Kidney (tissue), 14 donors: ENCODE measurements around the gene PRKCI. TPM values are rescaled to one million over a fixed set of nuclear protein-coding genes. Genes with fewer than 3 reads are reported as not detected.

ENCODE experiments used
- DNase-seq, 5 donors: peaks; one replicate each; pipeline ENCODE4 v3.0.0-alpha.2; 2013 to 2020
- FAIRE-seq: peaks from 2 replicates; lab custom pipeline; 2012; peaks lifted over from hg19 to GRCh38; lab: Jason Lieb, UNC
- H3K27ac ChIP-seq, 2 donors: one replicate each; pipeline ENCODE4 v1.7.0; 2013; ENCODE audit warnings: low read depth in 2 of 2, low read length in 2 of 2, inconsistent platforms in 1 of 2
- H3K27me3 ChIP-seq: one replicate; pipeline ENCODE4 v1.7.1; 2013; ENCODE audit warnings: low read length, inconsistent platforms; ENCODE audit not compliant: control insufficient read depth, insufficient read depth
- H3K36me3 ChIP-seq, 3 donors: one replicate each; pipeline versions ENCODE4 v1.7.0 to v1.7.1; 2013; ENCODE audit warnings: low read length in 3 of 3, control low read depth in 1 of 3, inconsistent platforms in 1 of 3; ENCODE audit not compliant: insufficient read depth in 3 of 3, control insufficient read depth in 2 of 3
- H3K4me1 ChIP-seq, 3 donors: one replicate each; pipeline versions ENCODE4 v1.7.0 to v1.7.1; 2013; ENCODE audit warnings: low read length in 3 of 3, inconsistent platforms in 1 of 3, low read depth in 1 of 3; ENCODE audit not compliant: control insufficient read depth in 2 of 3, insufficient read depth in 2 of 3
- H3K4me3 ChIP-seq, 3 donors: one replicate each; pipeline versions ENCODE4 v1.7.0 to v1.8.1; 2013; ENCODE audit warnings: low read length in 3 of 3, control low read depth in 1 of 3, inconsistent platforms in 1 of 3
- H3K9ac ChIP-seq, 3 donors: one replicate each; pipeline versions ENCODE4 v1.7.0 to v1.7.1; 2013; ENCODE audit warnings: low read length in 3 of 3, control low read depth in 1 of 3, inconsistent platforms in 1 of 3
- H3K9me3 ChIP-seq, 3 donors: one replicate each; pipeline versions ENCODE4 v1.7.0 to v1.7.1; 2013; ENCODE audit warnings: low read length in 3 of 3, control low read depth in 1 of 3, inconsistent platforms in 1 of 3; ENCODE audit not compliant: control insufficient read depth in 2 of 3, insufficient read depth in 1 of 3
- intact Hi-C: fragments of 100-400 bp; cut with DNase I; formaldehyde crosslinking; loops from one replicate; pipeline ENCODE4 v1.11.1; 2022
- polyA plus RNA-seq: library from polyadenylated mRNA; stranded (reverse); fragments of 350-450 nt; fragmentation: Illumina TruSeq; extraction: RNeasy Lipid Tissue Mini Kit (QIAGEN cat#74804); gene quantifications from one replicate; pipeline ENCODE4 v1.2.3, GENCODE V29; 2014; ENCODE audit warnings: low read depth, low replicate concordance; ENCODE audit not compliant: insufficient read depth
- total RNA-seq: library from RNA; stranded (reverse); fragmentation: NEBNext Ultra II Directional; extraction: Animal tissue kit (Norgen Biotek cat#: 25700); gene quantifications from one replicate; pipeline ENCODE4 v1.2.1, GENCODE V29; 2021
- TF ChIP-seq, protein P1 (sequence below): IDR thresholded peaks from 3 replicates; pipeline ENCODE4 v1.5.1; 2012; ENCODE audit warnings: mild to moderate bottlenecking, moderate library complexity, borderline replicate concordance; ENCODE audit not compliant: insufficient read depth; ENCODE audit errors: extremely low read depth
- donor health status: control.
- donor health status: control.
- donor health status: control.
- donor health status: control.
- donor health status: control.
- donor health status: DM: yes; HTN: yes; CAD: no.
- donor health status: Normal renal cell carcinoma (clear cell type).

PRKCI gene
- total and polyA plus RNA-seq, 2 donors from 2014 or later: 12.6 to 41.5 TPM

DNA sequence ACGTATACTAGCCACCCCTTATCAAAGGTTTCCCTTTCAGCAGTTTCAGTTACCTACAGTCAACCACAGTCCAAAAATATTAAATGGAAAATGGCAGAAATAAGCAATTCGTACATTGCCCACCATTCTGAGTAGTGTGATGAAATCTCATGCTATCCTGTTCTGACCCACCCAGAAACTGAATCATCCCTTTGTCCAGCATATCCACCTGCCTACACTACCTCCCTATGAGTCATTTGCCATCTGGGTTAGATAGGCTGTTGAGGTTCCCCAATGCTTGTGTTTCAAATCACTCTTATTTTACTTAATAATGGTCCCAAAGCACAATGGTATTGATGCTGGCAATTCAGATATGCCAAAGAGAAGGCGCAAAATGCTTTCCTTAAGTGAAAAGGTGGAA is 25.4 kb upstream of the PRKCI start:
- Histone ChIP-seq H3K4me1 (no peaks in the 10 kb centered on the region), H3K9ac (no peak overlapping the region), H3K27me3 (no peaks in the 10 kb centered on the region), H3K4me3 (no peak overlapping the region), H3K27ac (no peak overlapping the region), H3K36me3 (no peaks in the 10 kb centered on the region), H3K9me3 (no peaks in the 10 kb centered on the region)
- DNase-seq (no peak), FAIRE-seq (no peak)
- TF ChIP-seq, protein P1, sequence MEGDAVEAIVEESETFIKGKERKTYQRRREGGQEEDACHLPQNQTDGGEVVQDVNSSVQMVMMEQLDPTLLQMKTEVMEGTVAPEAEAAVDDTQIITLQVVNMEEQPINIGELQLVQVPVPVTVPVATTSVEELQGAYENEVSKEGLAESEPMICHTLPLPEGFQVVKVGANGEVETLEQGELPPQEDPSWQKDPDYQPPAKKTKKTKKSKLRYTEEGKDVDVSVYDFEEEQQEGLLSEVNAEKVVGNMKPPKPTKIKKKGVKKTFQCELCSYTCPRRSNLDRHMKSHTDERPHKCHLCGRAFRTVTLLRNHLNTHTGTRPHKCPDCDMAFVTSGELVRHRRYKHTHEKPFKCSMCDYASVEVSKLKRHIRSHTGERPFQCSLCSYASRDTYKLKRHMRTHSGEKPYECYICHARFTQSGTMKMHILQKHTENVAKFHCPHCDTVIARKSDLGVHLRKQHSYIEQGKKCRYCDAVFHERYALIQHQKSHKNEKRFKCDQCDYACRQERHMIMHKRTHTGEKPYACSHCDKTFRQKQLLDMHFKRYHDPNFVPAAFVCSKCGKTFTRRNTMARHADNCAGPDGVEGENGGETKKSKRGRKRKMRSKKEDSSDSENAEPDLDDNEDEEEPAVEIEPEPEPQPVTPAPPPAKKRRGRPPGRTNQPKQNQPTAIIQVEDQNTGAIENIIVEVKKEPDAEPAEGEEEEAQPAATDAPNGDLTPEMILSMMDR: no peak
- intact Hi-C loops: no loop called here

DNA sequence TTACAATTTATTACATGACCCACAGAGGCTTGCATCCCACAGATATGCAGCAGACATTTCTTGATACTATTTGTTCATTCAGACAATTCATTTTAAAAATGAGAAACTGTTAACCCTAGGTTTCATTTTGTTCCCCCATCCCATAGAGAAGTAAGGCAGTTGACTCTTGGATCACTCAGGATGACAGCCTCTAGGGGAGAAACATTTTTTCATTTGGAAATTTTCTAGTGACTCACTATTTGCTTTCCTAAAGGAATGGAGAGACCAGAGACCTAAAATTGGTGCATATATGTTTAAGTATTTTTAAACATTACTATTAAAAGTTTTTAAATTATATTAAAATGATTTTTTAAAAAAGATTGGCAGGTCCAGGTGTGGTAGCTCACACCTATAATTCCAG is 21.2 kb upstream of the PRKCI start:
- no peaks in the 10 kb centered on the region for H3K4me1 ChIP-seq
- DNase-seq: no peak
- no peak overlapping the region for H3K9ac ChIP-seq
- H3K27me3 ChIP-seq: no peaks in the 10 kb centered on the region
- no peak overlapping the region for H3K27ac ChIP-seq
- H3K4me3 ChIP-seq: no peak overlapping the region
- H3K36me3 ChIP-seq: no peaks in the 10 kb centered on the region
- FAIRE-seq: no peak
- intact Hi-C loops: no loop called here
- H3K9me3 ChIP-seq: no peaks in the 10 kb centered on the region
- TF ChIP-seq, protein P1: no peak

DNA sequence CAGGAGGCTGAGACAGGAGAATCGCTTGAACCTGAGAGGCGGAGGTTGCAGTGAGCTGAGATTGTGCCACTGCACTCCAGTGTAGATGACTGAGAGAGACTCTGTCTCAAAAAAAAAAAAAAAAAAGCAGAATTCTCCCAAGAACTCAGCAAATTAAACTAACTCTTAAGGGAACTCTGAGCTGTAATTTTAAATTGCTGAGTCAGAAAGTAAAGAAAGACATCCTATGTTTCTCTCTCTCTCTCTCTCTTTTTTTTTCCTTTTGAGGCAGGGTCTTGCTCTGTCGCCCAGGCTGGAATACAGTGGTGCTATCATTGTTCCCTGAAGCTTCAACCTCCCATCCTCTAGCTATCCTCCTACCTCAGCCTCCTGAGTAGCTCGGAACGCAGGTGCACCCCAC is 20.7 kb upstream of the PRKCI start:
- FAIRE-seq: no peak
- H3K9ac ChIP-seq: no peak overlapping the region

More for the DNA sequence above, 20.7 kb upstream of the PRKCI start:
- Histone ChIP-seq H3K4me3 (no peak overlapping the region), H3K36me3 (no peaks in the 10 kb centered on the region), H3K27ac (no peak overlapping the region), H3K9me3 (no peaks in the 10 kb centered on the region), H3K27me3 (no peaks in the 10 kb centered on the region), H3K4me1 (no peaks in the 10 kb centered on the region)
- no peak for DNase-seq
- intact Hi-C loops: no loop called here
- TF ChIP-seq, protein P1: no peak
